UCSD-AML1 (cell line): Measurements from ENCODE around the gene AP3S2.
"Not testable (repeated sequence)": the region's sequence is repeated elsewhere in the genome, so short reads cannot be mapped to it uniquely, and the experiment has no call there.

Source experiments
- DNase-seq: peaks from one replicate; lab custom pipeline; 2025; ENCODE audit not compliant: unreplicated experiment; lab: John Stamatoyannopoulos, UW

AP3S2 gene

GRCh38 chr15:89836267-89837133 lies 57.3 kb downstream of the AP3S2 start:
- no peak for DNase-seq

- DNase-seq, result no peak
These were observed 58.6 kb downstream of the AP3S2 start for GRCh38 chr15:89835176-89835564.

DNA sequence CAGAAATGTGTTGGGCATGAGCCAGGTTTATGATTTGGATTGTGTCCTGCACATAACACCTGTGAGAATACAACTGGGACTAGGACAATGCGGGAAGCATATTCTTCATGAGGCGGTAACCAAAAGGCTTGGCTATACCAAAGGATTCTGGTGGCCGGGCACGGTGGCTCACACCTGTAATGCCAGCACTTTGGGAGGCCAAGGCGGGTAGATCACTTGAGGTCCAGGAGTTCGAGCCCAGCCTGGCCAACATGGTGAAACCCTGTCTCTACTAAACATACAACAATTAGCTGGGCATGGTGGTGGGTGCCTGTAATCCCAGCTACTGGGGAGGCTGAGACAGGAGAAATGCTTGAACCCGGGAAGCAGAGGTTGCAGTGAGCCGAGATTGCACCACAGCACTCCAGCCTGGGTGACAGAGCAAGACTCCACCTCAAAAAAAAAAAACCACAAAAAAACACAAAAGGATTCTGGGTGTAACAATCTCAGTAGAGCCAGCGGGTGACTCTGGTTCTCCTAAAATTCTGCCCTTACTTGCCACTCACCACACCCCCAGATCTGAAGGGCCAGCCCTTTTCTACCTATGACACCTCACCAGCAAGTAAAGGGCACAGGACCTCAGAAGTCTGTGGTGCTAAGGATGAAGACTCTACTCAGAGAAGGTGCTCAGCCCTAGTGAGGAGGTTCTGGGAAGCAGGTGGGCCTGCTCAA lies 59.2 kb downstream of the AP3S2 start:
- DNase-seq, result not testable (repeated sequence)

GRCh38 chr15:89833966-89834365 lies 59.8 kb downstream of the AP3S2 start:
- DNase-seq, result no peak

- no peak for DNase-seq
These were observed 63.2 kb downstream of the AP3S2 start for GRCh38 chr15:89830639-89831038.

- no peak for DNase-seq
These were observed 64.0 kb downstream of the AP3S2 start for GRCh38 chr15:89829616-89830440.

DNA sequence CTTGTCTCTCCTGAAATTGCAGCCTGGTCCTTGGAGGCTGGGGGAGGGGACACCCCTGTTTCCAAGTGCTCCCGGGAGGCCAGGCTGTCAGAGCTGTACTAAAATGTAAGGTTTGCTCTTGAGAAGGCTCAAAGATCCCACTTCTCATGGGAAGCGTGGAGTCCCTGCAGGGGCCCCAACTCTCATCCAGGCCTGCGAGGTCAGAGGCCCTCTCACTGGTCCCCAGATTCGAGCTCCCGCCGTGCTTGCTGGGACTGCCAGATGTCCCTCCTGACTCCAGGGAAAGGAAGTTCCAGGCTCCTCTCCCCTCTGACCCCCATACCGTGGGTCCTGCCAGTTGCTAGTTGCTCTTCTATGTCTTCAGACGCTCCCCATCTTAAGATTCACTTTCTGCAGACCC lies 64.6 kb downstream of the AP3S2 start:
- DNase-seq, result no peak

GRCh38 chr15:89828281-89829145 lies 65.3 kb downstream of the AP3S2 start:
- no peak for DNase-seq

DNA sequence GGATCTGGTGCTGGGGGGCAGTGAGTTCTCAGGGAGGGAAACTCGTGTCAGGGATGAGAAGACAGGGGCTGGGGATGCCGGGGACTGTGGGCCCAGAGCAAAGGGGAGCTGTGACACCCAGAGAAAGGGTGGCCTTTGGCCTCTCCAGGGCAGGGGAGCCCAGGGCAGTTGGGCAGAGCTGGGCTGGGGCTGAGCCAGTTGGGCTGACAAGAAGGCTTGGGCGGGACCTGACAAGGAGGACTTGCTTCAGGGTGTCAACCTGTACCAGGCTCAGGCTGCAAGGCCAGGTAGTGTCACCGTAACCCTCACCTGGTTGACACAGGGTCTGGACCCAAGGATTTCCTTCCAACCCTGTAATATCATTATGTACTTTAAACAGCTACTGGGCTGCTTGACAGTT lies 66.0 kb downstream of the AP3S2 start:
- DNase-seq, result no peak

- no peak for DNase-seq
These were observed 66.8 kb downstream of the AP3S2 start for GRCh38 chr15:89826671-89827655.

DNA sequence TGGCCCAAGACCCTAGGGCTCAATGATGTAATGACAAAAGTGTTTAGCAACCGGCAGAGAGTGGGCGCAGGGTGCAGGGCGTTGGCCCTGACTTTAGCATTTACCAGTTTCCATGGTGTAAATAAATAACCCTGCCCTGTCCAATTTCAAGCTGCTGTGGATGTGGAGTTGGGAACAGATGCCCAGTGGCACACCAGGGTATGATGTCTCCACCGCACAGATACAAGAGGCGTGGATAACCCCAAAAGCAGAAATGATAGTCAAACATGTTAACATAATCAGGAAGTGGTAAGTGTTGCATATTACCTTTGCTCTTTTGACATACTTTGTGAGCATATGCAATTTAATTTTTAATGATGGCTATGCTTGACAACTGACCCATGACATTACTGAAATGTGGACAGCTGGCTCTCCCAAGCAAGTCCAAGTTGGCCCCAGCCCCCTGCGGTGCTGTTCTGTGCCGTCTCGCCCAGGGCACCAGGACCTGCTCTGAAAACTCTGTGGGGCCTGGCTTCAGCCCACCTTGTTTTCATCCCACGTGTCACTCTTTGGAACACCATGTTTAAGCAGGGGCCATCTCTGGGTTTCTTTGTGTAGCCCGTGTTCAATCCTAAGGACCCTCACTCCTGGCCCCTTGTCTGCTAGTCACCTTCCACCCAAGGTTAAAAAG lies 68.4 kb downstream of the AP3S2 start:
- no peak for DNase-seq

DNA sequence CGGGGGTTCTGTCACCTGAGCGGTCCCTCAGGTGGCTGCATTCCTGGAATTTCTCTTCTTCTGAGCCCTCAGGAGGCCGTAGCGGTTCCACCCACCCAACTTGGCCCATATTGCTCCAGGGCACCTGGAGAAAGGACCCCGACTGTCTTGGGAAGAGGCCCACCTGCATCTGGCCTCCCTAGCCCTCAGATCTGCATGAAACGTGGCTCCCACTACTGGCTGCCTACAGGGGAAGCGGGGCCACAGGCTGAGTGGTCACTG lies 69.3 kb downstream of the AP3S2 start:
- no peak for DNase-seq

- DNase-seq, result no peak
These were observed 69.8 kb downstream of the AP3S2 start for GRCh38 chr15:89823836-89824606.

DNA sequence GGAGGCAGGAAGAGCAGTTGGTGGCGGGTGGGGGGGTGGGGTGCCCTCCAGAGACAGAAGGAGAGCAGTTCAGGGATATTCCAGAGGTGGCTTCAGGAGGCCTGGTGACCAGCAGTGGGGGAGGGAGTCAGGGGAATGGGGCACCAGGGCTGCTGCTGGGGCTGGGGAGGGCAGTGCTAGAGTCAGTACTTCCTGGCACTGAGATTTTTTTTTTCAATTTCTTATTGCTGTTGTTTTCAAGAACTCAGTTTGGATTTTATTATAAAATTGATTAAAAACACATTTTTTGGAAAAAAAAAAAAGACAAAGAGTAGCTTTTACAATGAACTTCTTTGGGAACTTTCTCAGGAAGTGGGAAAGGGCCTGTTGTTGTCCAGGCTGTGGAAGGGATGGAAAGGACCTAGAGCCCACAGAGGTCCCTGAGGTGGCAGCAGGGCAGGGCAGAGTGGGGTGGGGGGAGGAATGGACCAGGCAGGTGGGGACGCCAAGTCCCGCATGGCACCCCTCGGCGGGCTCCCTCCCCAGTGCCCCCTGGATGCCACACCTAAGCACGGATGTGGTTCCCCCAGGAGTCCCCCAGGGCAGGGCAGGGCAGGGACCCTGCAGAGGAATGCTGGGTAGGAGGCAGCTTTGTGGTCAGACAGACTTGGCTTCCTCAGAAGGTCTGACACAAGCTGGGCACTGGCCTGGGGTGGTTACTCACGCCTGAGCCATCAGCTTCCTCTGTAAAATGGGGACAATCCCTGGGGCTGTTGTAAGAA lies 70.7 kb downstream of the AP3S2 start:
- no peak for DNase-seq

DNA sequence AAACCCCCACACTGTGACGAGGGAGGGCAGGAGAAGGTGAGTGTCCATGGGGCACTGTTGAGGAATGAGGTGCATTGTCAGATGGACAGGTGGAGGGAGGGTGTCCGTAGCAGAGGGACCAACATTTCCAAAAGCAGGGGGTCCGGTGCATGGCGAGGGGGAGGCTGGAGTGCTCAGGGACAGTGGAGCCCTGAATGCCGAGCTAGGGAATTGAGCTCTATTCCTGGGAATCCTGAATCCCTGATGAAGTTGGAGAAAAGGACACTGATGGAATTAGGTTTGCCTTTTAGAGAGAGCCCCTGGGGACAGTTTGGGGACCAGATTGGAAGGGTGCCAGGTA lies 71.2 kb downstream of the AP3S2 start:
- no peak for DNase-seq

DNA sequence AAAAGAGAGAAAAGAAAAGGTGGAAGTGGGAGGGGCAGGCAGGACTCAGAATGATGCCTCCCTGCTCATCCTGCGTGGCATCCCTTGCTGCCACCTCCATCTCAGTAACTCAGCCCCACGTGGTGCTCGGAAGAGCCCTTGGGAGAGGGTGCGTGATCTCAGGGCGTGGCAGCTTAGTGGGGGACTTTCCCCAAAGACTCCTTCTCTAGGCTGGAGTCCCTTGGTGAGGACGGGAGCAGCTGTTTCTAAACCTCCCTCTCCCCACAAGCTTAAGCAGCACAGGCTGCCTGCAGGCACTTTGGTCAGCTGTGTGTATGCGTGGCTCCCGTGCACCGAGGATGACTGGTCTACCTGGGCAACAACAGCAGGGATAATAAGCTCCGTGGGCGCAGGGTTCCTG lies 71.8 kb downstream of the AP3S2 start:
- DNase-seq, result no peak

DNA sequence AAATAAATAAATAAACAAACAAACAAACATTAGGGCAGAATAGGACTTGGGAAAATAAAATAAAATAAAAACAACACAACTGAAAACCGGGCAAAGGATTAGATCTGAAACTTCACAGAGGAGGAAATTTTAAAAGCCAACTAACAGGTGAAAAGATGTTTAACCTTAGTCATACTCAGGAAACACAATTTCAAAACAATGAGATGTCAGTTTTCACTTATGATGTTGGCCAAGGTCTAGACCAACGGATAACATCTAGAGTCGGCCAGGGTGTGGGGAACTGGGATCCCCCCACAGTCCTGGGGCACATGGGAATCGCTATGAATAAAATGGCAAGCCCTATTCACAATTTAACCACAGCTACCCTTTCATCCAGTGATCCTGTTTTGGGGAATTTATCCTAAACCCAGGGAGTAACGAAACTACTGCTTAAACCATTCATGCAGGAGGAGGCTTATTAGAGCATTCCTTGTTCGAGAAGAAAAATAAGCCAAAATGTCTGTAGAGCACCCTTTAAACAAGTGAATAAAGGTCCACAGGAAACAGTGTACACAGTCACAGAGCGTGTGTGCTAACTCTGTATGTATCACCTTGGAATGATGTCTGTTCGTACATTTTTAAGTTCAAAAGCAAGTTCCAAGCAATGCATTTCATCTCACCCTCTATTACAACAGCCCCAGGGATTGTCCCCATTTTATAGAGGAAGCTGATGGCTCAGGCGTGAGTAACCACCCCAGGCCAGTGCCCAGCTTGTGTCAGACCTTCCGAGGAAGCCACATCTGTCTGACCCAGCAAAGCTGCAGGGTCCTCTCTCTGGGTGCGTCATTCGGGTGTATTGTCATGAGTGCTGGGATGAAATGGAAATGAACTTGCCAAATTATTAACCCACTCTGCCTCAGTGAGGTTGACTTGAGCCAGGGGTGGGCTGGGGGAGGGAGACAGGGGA lies 72.9 kb downstream of the AP3S2 start:
- DNase-seq, result no peak
